Loucy (cell line): Measurements from ENCODE around the gene GATA3.

Experiments
- EZH2phosphoT487 ChIP-seq: fragments of 200-600 bp; IDR thresholded peaks from 2 replicates; pipeline ENCODE4 v1.6.1; 2018; ENCODE audit warnings: antibody characterized with exemption, mild to moderate bottlenecking, moderate library complexity, borderline replicate concordance
- TF ChIP-seq, protein P1 (sequence below): fragments of 200-600 bp; sonication (generic); conservative IDR thresholded peaks from 2 replicates; pipeline ENCODE4 v1.5.1; 2014; ENCODE audit warnings: mild to moderate bottlenecking, antibody characterized with exemption, low read length

- TF ChIP-seq, protein P1, sequence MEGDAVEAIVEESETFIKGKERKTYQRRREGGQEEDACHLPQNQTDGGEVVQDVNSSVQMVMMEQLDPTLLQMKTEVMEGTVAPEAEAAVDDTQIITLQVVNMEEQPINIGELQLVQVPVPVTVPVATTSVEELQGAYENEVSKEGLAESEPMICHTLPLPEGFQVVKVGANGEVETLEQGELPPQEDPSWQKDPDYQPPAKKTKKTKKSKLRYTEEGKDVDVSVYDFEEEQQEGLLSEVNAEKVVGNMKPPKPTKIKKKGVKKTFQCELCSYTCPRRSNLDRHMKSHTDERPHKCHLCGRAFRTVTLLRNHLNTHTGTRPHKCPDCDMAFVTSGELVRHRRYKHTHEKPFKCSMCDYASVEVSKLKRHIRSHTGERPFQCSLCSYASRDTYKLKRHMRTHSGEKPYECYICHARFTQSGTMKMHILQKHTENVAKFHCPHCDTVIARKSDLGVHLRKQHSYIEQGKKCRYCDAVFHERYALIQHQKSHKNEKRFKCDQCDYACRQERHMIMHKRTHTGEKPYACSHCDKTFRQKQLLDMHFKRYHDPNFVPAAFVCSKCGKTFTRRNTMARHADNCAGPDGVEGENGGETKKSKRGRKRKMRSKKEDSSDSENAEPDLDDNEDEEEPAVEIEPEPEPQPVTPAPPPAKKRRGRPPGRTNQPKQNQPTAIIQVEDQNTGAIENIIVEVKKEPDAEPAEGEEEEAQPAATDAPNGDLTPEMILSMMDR = no peak
- TF ChIP-seq EZH2phosphoT487 = no peak
These were observed 1.2 kb downstream of the GATA3 start for GRCh38 chr10:8055420-8056349.
